Measurements from ENCODE around the gene SOS1.

- TF ChIP-seq CTCF (IDR thresholded peaks at IDR 0.05) (no peak), POLR2AphosphoS5 (IDR thresholded peaks at IDR 0.05) (no peak), POLR2A (IDR thresholded peaks at IDR 0.05) (no peak)
Measured at GRCh38 chr2:39150890-39151497, 30.1 kb upstream of the SOS1 start.

Data from gastroesophageal sphincter (tissue), 3 donors.